DMS153 (cell line): ENCODE results near the gene SPRED3.

ENCODE experiments used
- DNase-seq: peaks from one replicate; lab custom pipeline; 2025; lab: John Stamatoyannopoulos, UW

SPRED3 gene

GRCh38 chr19:38445362-38445761, 56.9 kb downstream of the SPRED3 start:
- DNase-seq = no peak

GRCh38 chr19:38448225-38448624, 59.7 kb downstream of the SPRED3 start:
- DNase-seq = no peak
